ENCODE data around the gene GRAMD1A.
"Not testable (repeated sequence)": the region's sequence is repeated elsewhere in the genome, so short reads cannot be mapped to it uniquely, and the experiment has no call there.

GRAMD1A gene

DNA sequence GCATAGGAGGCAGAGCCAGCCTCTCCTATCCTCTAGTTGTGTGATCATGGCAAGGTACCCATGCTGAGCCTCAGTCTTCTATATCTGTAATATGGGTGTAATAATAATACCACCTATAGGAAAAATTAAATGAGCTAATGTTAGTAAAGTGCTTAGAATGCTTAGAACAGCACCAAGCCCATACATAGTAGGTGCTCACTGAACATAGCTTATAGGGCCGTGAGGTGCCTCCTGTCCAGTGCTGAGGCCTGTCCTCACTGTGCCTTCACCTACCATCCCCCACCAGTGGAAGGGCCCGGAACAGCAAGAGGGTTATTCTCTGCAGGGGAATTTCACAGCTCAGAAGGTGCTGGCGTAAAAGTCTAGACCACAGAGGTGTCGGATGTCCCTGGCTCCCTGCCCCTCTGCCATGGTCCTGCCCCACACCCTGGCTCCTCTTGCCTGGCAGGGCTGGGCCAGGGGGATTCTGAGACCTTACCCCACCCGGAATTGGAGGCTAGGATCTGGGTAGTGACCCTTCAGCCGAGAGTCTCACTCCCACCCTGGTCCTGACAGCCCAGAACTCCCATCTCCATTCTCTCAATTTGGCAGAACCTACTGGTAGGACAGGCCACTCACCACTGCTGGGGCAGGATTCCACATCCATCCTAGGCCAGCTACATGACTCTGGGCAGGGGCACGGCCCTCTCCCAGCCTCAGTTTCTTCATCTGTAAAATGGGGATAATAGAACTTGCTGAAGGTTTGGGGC, 27.9 kb downstream of the GRAMD1A start:
- TF ChIP-seq ZNF274 (IDR thresholded peaks at IDR 0.05; ENCODE audit: low read depth, low read length), result no peak
- H3K4me3 ChIP-seq (ENCODE audit: low read length), result no peak overlapping the region

DNA sequence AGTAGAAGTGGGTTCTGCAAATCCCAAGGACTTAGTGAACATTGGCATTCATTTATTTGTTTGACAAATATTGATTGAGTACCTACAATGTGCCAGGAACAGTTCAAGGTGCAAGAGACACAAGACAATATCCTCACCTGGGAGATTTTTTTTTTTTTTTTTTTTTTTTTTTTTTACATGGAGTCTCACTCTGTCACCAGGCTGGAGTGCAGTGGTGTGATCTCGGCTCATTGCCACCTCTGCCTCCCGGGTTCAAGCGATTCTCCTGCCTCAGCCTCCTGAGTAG, 28.4 kb downstream of the GRAMD1A start:
- not testable (repeated sequence) for H3K4me3 ChIP-seq (ENCODE audit: low read length)

DNA sequence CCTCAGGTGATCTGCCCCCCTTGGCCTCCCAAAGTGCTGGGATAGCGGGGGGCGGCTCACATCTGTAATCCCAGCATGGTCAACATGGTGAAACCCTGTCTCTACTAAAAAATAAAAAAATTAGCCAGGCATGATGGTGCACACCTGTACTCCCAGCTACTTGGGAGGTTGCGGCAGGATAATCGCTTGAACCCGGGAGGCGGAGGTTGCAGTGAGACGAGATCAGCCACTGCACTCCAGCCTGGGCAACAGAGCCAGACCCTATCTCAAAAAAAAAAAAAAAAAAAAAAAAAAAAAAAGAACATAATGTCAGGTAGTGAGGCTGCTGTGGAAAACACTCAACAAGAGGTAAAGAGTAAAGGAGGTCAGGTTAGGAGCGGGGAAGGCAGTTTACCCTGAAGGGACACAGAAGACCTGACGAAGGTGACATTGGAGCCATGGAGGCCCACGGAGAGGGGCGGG, 29.2 kb downstream of the GRAMD1A start:
- H3K4me3 ChIP-seq (ENCODE audit: low read length), result not testable (repeated sequence)

DNA sequence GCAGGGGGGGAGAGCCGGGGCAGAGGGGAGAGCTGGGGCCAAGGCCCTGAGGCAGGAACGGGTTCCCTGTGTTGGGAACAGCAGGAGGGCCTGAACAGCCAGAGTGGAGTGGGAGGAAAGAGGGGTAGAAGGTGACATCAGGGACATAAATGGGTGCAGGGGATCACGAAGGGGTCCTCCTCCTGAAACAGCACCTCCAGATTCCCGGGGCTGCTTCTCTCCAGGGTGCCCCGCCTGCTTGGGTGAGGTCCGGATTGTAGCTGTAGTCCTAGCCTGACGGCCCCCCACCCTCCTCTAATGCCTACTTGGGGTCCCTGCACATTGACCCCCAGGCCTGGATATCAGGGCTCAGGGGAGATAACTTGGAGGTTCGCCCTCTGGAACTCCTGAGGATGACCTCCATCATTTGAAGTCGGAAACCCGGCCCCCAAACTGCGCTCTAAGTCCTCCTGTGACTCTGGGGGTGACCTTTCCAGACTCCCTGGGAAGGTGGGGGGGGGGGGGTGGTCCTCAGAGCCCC, 29.7 kb downstream of the GRAMD1A start:
- TF ChIP-seq ZNF274 (IDR thresholded peaks at IDR 0.05; ENCODE audit: low read depth, low read length), result no peak
- H3K4me3 ChIP-seq (ENCODE audit: low read length), result no peak overlapping the region

- no peak for TF ChIP-seq ZNF274 (IDR thresholded peaks at IDR 0.05; ENCODE audit: low read depth, low read length)
- peak within 1 kb of the TSS; percentile 25; the same call in 1 of the 2 replicates for H3K4me3 ChIP-seq (ENCODE audit: low read length)
These were observed 30.3 kb downstream of the GRAMD1A start, which contains the start of gene SCN1B for GRCh38 chr19:35030257-35031071. TSS of gene SCN1B (plus strand) at chr19:35030470. CDS start at chr19:35030821, 351 bp downstream.

GRCh38 chr19:35031072-35031881, 31.2 kb downstream of the GRAMD1A start:
- no peak overlapping the region for H3K4me3 ChIP-seq (ENCODE audit: low read length)
- no peak for TF ChIP-seq ZNF274 (IDR thresholded peaks at IDR 0.05; ENCODE audit: low read depth, low read length)

DNA sequence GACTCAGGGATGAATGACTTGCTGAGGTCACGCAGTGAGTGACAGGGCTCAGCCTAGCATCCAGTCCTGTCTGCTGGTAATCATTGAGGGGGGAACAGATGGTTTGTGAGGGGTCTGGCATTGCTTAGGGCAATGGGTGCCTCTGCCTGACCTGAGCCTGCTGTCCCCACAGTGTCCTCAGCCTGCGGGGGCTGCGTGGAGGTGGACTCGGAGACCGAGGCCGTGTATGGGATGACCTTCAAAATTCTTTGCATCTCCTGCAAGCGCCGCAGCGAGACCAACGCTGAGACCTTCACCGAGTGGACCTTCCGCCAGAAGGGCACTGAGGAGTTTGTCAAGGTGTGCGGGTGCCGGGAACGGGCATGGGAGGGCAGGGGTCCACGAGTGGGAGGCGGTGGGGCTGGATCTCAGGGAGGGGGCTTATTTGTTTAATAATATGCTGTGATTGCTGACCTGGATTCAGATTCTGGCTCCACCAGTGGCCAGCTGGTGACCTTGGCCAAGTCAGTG, 32.3 kb downstream of the GRAMD1A start:
- no peak overlapping the region for H3K4me3 ChIP-seq (ENCODE audit: low read length)
- no peak for TF ChIP-seq ZNF274 (IDR thresholded peaks at IDR 0.05; ENCODE audit: low read depth, low read length)

GRCh38 chr19:35033067-35034004, 33.2 kb downstream of the GRAMD1A start:
- H3K4me3 ChIP-seq (ENCODE audit: low read length), result no peak overlapping the region
- no peak for TF ChIP-seq ZNF274 (IDR thresholded peaks at IDR 0.05; ENCODE audit: low read depth, low read length)

DNA sequence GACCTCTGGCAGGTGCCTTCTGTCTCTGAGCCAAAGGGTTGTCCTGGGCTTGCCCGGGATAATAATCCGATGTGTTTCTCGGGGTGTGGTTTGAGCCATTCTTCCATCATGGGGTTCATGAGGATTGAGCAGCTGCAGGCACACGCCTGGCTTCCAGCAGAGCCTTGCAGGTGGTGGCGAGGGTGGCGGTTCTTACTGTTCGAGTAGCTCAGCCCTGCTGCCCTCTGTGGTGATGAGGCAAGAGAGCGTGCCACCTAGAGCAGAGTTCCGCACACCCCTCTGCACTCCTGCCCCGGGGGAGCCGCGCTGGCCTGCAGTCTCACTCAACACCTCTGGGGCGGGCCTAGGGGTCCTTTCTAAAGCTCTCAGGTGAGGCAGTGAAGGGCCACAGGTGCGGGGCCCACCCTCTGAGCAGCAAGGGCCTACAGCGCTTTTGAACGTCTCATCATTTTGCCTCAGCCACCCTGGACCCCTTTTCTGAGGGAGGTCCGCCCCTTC, 33.9 kb downstream of the GRAMD1A start:
- TF ChIP-seq ZNF274 (IDR thresholded peaks at IDR 0.05; ENCODE audit: low read depth, low read length), result no peak

GRCh38 chr19:35034588-35035382, 34.7 kb downstream of the GRAMD1A start:
- H3K4me3 ChIP-seq (ENCODE audit: low read length), result no peak overlapping the region
- TF ChIP-seq ZNF274 (IDR thresholded peaks at IDR 0.05; ENCODE audit: low read depth, low read length), result no peak

More for the DNA sequence above, 33.9 kb downstream of the GRAMD1A start:
- H3K4me3 ChIP-seq (ENCODE audit: low read length), result no peak overlapping the region

- H3K4me3 ChIP-seq (ENCODE audit: low read length), result no peak overlapping the region
- no peak for TF ChIP-seq ZNF274 (IDR thresholded peaks at IDR 0.05; ENCODE audit: low read depth, low read length)
These were observed 37.8 kb downstream of the GRAMD1A start for GRCh38 chr19:35037716-35038622.

Measured in GM08714 (cell line).